GM19193 (cell line): ENCODE measurements around the gene ZNF689.

Source experiments
- POLR2A ChIP-seq: IDR thresholded peaks from 4 replicates; pipeline ENCODE4 v1.6.1; 2011; ENCODE audit not compliant: insufficient read depth, insufficient read length; ENCODE audit errors: extremely low read depth

ZNF689 gene

DNA sequence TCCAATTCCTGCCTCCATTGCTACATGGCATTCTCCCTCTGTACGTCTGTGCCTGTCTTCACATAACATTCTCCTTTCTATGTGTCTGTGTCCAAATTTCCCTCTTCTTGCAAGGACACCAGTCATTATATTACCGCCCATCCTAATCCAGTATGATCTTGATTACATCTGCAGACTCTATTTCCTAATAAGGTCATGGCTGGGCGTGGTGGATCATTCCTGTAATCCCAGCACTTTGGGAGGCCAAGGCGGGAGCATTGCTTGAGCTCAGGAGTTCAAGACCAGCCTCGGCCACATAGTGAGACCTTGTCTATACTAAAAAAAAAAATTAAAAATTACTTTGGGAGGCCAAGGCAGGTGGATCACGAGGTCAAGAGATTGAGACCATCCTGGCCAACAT, 35.5 kb upstream of the ZNF689 start:
- TF ChIP-seq POLR2A = no peak

DNA sequence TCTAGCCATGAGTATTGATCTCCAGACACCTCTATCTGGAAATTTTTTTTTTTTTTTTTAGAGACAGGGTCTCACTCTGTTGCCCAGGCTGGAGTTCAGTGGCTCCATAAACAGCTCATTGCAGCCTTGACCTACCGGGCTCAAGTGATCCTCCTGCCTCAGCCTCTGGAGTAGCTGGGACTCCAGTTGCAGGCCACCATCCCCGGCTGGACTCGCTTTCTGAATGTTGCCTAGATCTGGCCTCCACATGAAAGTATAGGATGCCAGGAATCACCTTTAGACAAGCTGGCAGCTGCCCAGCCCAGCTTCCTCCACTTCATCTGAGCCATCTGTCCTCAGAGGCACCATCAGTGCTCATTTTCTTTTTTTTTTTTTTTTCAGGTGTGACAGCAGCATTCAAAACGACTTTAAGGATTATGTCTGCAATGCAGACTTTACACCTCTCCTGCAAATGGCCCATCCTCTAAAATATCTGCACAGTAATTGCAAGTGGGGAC, 34.2 kb upstream of the ZNF689 start:
- TF ChIP-seq POLR2A = no peak

DNA sequence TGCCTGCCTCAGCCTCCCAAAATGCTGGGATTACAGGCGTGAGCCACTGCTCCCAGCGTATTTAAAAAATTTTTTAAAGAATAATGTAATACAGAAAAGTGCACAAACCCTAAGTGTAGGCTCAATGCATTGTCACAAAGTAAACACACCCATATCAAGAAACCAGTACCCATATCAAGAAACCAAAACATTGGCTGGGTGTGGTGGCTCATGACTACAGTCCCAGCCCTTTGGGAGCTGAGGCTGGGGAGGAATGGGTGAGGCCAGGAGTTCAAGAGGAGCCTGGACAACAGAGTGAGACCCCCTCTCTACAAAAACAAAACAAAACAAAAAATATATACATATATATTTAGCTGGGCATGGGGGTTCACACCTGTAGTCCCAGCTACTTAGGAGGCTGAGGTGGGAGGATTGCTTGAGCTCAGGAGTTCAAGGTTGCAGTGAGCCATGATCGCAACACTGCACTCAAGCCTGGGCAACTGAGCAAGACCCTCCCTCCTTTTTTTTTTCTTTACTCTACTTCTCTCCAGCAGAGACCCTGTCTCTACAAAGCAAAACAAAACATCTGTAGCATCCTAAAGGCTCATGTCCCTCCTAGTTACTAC, 31.3 kb upstream of the ZNF689 start:
- no peak for TF ChIP-seq POLR2A

DNA sequence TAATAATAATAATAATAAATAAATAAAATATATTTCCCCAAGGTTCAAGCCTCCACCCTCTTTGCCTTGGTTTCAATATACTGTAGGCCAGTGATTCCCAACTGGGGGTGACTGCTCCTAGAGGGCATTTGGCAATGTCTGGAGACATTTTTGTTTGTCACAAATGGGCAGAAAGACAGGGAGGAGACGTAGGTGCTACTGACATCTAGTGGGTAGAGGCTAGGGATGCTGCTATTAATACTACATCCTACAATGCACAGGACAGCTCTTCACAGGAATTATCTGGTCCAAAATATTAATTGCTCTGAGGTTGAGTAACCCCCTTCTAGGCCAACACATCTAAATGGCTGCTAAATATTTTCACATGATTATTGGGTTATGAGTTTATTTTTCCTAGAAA, 27.8 kb upstream of the ZNF689 start:
- no peak for TF ChIP-seq POLR2A

DNA sequence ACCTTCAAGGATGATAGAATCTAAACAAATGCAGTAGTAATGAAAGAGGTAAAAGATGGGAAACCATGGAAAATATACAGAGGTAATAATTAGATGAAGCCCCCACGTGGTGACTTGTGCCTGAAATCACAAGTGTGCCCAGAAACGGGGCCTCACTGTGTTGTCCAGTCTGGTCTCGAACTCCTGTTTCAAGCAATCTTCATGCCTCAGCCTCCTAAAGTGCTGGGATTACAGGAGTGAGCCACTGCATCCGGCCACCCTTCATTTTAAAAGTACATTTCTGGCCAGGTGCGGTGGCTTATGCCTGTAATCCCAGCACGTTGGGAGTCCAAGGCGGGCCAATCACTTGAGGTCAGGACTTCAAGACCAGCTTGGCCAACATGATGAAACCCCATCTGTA, 26.4 kb upstream of the ZNF689 start:
- TF ChIP-seq POLR2A = no peak

DNA sequence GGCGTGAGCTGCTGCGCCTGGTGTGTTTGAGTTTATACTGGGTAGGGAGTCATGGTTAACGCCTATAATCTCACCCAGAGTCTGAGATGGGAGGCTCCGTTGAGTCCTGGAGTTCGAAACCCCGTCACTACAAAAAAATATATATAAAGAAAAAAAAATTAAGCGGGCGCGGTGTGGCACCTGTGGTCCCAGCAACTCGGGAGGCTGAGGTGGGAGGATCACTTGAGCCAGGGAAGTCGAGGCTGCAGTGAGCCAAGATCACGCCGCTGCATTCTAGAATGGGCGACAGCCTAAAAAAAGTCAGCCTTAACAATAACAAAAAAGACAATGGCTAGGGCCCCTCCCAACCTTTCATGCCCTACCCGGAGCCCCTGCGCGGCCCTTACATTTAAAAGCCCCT, 23.3 kb upstream of the ZNF689 start:
- TF ChIP-seq POLR2A = no peak

DNA sequence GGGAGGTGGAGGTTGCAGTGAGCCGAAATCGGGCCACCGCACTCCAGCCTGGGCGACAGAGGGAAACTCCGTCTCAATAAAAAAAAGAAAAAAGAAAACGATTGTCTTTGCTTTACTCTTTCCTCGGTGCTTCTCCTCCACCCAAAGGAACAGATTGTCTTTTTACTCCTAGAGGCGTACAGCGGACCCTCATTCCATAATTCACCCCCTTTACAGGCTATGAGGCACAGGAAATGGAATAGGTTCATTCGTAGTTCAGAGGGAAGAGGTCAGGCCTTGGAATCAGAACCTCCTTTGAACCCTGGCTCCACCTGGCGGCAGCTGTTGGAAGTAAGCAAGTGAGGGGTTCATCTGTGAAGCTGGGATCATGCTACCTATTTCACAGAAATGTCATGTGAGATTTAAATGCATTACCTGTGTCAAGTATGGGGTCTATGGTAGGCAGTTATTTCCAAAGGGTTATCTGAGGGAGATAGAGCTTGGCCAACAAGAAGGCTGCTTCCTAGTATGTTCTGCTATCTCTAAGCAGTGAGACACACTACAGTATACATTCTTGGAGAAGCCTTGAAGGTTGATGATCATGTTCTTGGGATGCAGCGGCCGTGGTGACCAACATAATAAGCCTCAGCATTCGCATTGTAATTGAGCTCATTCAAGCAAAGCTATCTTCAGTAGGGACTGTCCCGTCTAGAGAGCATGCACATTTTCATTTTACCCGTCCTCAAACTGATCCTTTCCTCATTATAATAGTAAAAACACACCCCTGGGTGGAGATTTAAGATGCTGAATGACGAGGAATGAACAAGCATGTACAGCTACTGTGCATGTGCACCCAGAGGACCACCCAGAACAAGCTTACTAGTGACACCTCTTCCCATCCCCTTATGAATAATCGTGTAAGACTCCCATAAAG, 18.7 kb upstream of the ZNF689 start:
- no peak for TF ChIP-seq POLR2A

DNA sequence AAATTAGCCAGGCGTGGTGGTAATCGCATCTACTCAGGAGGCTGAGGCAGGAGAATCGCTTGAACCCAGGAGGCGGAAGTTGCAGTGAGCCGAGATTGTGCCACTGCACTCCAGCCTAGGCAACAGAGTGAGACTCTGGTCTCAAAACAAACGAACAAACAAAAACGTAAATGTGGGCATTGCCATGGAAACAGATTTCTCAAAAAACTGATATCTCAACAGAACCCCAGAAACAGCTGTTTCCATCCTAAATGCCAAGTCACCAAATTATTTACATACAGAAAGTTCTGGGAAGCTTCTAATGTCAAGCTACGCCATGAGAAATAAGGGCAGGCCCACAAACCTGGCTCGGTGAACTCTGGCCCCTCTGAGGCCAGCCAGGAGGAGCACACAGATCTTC, 16.0 kb upstream of the ZNF689 start:
- TF ChIP-seq POLR2A = no peak

DNA sequence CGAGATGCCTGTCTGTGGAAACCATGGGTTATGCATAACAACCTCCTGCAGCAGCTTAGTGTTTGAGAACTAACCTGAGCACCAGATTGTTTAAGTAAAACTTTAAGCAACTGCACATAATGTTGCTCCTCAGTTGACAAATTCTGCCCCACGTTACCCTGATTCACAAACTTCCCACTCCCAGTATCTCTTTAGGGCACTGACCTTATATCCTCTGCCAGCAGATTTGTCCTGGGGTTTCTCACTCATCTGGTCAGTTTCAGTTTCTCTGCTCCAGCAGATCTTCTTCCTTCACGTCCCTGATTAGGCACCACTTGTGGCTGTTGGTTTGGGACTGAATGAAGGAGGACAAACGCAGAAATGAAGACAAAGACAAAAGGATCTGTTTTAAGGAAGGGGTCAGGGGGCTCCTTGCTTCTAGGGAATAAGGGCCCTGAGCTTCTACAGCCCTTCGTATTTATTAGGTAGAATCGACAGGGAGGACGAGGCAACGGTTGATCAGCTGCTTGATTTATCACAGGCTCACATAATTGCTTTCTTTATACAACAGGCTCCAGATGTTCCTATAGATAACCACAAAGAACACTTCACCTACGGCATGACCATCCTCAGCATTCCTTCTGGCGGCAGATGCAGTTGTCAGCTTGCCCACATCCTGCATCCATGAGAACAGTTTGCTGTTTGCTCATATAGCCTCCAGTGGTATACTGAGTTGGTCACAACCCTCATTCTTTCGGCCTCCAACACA, 13.5 kb upstream of the ZNF689 start:
- TF ChIP-seq POLR2A = no peak

DNA sequence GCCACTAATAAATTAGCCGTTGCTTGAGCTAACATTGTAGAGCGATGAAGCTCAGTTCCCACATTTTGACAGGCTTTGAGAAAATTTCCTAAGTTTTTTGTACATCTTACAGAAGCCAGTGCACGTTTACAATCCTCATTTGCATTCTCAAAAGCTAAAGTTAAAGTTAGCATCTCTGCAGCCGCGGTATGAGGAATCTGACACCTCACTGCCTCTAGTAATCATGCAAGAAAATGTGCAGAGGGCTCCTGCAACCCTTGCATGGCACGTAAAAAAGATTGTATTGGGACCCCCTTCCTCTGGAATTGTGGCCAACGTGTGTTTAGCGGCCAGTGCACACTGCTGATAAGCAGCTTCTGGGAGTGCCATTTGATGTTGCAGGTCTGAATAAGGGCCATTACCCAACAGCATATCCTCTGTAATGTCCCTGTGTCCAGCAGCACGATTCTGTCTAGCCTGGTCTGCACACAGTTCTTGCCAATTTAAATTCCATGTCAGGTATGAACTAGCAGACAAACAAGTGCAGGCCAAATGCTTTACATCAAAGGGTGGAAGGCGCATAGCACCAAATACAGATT, 12.4 kb upstream of the ZNF689 start:
- no peak for TF ChIP-seq POLR2A

DNA sequence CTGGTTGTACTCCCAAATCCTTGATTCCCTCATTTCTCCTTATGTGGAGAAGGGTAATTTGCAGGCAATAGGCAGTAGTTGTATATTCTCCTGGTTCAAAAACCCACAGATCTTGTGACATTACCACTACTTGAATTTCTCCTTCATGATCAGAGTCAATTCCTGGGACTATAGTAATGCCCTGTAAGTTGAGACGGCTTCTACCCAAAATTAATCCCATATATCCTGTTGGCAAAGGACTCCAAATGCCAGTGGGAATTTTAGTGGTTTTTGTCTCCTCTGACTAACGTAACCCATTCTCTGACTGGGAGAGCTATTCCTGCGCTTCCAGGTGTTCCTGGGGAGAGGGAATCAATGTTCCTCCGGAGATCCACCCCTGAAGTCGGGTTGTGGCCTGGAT, 11.6 kb upstream of the ZNF689 start:
- TF ChIP-seq POLR2A = no peak

DNA sequence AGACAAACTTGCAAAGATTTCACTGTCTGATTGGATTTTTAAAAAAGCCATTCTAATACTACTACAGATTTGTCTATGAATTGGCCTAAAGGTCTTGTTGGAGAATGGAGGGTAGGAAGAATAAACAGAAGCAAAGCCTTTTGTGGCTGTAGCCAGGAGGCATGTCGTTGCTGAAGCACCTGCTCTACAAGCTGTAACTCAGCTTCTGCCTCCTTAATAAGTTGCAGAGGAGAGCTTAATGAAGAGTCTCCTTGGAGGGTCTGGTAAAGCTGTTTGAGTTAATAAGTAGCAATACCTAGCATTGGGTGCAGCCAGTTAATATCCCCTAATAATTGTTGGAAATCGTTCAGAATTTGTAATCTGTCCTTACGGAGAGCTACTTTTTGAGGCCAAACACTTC, 10.0 kb upstream of the ZNF689 start:
- TF ChIP-seq POLR2A = no peak

DNA sequence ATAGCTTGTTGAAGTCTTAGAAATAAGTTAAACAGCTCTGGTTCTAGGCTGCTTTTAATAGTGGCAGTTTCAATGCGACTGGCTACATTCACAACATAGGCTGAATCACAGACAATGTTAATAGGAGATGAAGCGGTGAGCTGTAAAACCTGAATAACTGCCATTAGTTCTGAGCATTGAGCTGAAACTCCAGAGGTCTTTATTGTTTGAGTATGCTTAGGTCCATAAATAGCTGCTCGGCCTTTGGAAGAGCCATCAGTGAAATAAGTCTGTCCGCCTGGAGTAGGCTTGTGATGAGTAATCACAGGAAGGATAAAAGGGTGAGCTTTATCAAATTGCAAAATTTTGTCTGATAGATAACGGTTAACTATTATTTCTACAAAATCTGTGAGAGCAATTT, 9.4 kb upstream of the ZNF689 start:
- TF ChIP-seq POLR2A = no peak

DNA sequence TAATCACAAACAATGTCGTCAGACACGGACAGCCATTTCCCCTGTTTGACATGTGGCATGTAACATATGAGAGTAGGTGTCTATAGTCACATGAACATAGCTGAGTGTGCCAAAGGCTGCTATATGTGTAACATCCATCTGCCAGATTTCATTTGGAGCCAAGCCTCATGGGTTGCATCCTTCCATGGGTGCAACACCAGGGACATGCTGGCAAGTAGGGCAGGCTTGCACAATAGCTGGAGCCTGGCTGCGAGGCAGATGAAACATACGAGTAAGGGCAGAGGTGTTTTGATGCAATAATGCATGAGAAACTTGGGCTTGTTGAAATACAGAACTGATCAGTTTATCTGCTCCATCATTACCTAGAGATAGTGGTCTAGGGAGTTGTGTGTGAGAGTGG, 9.0 kb upstream of the ZNF689 start:
- no peak for TF ChIP-seq POLR2A
